Fibroblast of skin of right quadriceps (primary cell): ENCODE results near the gene JRKL.

Experiments used
- DNase-seq: peaks from one replicate; pipeline ENCODE4 v3.0.0-alpha.2; 2013

Gene JRKL

GRCh38 chr11:96389720-96390487, at the start of gene JRKL, which contains the start of gene CCDC82:
JRKL (plus strand) TSS chr11:96390013; CDS start chr11:96390650, 637 bp downstream.
CCDC82 (minus strand) TSS chr11:96389912; CDS start chr11:96384747, 5,165 bp downstream.
- peak; percentile 97 for DNase-seq

GRCh38 chr11:96340555-96340885, 49.3 kb upstream of the JRKL start:
- DNase-seq: no peak

DNA sequence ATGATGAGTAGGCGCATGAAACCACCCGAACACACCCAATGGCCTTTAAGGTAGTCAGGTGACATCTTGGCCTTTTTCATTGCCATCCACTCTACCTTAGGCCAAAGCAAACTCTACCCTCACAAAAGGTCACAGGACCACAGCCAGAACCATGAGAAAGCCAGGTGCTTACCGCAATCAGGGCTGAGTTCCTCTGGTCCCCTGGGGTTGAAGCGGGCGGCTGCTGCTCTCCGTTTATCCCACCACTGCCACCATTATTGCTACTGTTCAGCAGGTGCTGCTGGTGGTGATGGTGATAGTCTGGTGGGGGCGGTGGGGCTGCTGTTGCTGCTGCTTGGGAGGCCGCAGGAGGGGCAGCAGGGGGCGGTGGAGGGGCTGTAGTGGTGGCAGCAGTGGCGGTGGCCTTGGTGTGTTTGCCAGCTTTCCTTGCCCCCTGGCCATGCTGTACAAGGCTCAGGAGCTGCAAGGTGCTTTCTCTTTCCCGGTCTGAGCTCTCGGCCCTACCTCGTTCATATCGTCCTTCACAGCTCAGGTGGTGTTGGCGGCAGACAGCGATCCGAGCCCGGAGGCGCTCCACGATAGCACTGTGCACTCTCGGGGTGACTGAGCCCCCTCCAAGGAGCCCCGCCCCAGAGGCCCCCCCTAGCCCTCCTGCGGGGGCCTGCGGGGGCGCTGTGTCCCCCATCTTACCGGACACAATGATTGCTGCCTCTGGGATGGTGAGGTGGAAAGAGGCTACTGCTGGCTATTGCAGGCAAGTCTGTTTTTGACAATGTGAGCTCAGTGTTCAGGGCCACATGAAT, 48.4 kb upstream of the JRKL start:
- peak; percentile 42 for DNase-seq

DNA sequence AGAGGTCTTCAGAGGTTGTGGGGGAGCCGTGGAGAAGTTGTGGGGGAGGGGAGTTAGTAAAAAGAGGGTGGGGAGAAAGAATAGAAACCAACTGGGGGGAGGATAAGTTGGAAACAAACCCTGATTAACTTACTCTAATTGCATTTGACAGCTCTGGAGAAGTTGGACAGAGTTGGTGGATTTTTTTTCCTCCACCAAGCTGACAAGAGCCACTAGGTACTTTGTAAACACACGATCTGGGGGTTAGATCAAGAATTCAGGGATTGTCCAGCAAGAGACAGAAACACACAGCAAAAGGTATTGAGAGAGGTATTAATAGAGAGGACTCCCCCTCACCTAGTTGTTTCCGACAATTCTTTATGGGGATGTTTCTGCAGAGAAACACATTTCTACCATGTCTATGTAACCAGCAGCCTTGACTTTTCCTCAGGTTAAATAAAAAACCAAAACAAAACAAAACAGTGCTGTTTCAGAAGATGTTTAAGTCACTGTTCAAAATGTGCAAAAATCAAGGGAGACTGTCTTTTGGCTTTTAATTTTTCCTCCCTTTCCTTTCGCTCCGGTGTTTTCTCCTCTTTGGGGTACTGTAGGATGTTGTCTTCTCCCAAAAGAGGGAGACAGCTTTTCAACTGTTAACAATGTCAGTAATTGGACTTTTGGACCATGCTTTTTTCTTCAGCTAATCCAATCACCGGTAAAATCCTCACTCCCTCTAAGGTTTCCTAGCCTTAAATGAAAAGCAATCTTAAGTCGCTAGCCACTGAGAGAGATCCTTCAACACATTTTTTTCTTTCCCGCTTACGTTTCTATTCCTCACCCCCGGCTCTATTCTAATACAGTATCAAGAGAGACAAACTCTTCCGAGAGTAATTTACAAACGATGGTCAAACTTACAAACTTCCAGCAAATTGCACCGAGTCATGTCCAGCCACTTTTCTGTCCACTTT, 47.5 kb upstream of the JRKL start:
- DNase-seq: no peak

GRCh38 chr11:96342961-96343711, 46.7 kb upstream of the JRKL start, which contains the start of gene MAML2:
MAML2 (minus strand) TSS chr11:96343195; CDS start chr11:96341895, 1,300 bp downstream.
- peak; percentile 92 for DNase-seq

- no peak for DNase-seq
These were observed 33.0 kb upstream of the JRKL start for GRCh38 chr11:96356848-96357247.

DNA sequence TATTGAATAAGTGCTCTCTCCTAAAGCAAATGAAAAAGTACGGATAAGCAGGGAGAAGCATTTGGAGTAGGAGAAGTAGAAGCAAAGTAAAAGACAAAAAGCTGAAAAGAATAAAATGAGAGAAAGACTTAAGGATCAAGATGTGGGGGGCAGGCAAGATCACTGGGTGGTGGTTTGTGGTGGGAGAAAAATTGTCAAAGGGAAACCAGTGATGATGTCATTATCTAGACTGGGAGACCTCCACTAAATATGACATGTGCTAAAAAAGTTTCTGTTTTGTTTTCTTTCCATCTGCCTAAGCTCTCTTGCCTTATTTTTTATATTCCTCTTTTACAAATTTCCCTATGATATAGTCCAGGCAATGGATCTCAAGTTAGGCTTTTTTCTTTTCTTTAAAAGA, 32.0 kb upstream of the JRKL start:
- DNase-seq: no peak

GRCh38 chr11:96358321-96358720, 31.5 kb upstream of the JRKL start:
- DNase-seq: no peak

DNA sequence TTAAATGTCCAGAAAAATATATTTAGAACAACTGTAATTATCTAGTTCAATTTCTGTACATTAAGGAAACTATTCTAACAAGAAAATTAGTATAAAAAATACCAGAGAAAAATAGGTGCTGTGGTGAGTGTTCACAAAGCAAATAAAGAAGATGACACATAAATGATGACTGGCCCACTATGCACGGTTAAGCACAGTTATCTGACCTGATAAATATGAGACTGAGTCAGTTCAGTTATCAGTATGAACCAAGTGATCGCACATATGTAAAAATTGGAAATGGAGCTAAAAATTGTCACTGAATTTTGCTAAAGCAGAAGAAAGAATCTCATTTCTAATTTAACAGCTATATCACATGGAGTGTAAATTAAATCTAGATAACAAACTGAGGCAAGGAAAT, 28.0 kb upstream of the JRKL start:
- DNase-seq: no peak

GRCh38 chr11:96365493-96365892, 24.3 kb upstream of the JRKL start:
- no peak for DNase-seq

DNA sequence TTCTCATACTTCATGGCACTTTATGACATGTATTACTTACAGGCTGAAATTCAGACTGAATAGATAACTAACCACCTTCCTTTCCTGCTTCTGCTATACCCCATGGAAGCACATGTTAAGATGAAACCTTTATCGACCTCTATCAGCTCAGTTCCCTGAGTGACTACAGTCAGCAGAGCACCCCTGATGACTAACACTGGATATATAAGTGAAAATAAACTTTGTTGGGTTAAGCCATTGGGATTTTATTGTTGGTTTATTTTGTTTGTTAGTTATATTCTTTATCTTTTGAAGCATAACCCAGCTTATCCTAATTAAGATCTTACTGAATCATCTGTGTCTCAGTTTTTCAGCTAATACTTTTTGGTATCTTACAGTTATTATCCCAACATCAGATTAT, 23.8 kb upstream of the JRKL start:
- DNase-seq: peak; percentile 8

GRCh38 chr11:96367342-96367741, 22.5 kb upstream of the JRKL start:
- no peak for DNase-seq

GRCh38 chr11:96373826-96374225, 16.0 kb upstream of the JRKL start:
- no peak for DNase-seq

DNA sequence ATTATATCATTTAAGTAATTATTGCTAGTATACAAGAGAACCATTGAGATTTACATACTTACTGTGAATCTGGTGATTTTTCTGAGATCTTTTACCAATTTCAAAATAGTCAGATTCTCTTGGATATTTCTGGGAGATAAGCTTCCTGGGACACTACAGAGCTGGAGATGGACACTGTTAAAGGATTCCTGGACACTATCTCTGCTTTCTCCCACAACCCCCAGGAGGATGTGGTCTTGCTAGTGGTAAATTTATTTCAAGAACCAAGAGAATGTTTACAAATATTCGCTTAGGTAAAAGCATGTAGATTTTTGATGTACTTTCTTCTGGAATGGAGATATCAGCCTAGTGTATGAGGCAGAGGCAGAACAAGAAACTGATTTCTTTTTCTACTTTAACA, 13.0 kb upstream of the JRKL start:
- no peak for DNase-seq

DNA sequence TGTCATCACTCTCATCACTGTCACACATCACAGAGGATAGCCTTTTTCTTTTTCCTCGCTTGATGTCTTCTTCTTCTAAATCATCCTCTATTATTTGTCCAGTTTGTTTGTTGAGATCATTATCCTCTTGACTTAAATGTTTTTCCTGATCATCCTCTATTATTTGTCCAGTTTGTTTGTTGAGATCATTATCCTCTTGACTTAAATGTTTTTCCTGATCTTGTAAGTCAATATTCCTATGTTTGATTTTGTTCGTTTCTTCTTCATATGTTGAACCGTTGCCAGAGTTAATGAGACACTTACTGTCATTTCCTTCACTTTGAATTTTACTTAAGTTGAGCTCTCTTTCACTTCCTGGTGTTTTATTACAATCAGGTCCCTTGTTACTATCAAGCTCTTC, 5.7 kb upstream of the JRKL start:
- DNase-seq: no peak

DNA sequence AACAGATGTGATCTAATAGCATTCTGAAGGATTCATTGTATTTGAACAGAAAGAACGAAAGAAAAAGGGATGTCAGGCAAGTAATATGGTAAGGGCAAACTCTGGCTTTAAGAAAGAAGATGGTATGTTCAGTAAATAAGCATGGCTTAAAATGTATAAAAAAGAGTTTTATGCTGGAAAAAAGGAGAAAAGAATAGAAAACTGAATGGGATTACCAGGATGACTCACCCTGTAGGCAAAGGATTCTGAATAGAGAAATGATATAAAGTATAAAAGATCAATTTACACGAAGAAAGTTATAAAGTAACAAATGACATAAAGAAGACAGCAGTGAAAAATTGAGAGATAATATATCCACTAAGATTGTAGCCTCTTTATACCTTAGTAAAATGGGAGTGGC, 4.6 kb upstream of the JRKL start:
- DNase-seq: no peak

- DNase-seq: no peak
These were observed 708 bp upstream of the JRKL start for GRCh38 chr11:96388891-96389719.

DNA sequence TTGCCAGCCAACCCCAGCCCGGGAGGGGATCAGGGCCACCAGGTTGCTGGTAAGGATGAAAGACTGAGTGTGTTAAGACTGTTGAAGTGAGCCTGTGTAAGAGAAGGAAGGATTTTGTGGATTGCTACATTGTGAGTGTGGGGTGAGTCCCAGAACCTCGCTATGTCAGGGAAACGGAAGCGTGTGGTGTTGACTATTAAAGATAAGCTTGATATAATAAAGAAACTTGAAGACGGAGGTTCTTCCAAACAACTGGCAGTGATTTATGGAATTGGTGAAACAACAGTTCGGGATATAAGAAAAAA, 627 bp downstream of the JRKL start:
- DNase-seq: no peak

DNA sequence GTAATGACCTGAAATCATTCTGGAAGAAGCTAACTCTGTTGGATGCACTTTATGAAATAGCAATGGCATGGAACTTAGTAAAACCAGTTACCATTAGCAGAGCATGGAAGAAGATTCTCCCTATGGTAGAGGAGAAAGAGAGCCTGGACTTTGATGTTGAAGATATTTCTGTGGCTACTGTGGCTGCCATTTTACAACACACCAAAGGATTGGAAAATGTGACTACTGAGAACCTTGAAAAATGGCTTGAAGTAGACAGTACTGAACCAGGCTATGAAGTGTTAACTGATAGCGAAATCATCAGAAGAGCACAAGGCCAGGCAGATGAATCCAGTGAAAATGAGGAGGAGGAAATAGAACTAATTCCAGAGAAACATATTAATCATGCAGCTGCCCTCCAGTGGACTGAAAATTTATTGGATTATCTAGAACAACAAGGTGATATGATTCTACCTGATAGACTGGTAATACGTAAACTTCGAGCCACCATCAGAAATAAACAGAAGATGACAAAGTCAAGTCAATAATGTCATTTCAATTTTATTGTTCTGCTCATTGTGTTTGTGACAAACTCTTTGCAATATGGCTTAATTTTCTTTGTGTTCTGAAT, 2.0 kb downstream of the JRKL start:
- DNase-seq: peak; percentile 2

DNA sequence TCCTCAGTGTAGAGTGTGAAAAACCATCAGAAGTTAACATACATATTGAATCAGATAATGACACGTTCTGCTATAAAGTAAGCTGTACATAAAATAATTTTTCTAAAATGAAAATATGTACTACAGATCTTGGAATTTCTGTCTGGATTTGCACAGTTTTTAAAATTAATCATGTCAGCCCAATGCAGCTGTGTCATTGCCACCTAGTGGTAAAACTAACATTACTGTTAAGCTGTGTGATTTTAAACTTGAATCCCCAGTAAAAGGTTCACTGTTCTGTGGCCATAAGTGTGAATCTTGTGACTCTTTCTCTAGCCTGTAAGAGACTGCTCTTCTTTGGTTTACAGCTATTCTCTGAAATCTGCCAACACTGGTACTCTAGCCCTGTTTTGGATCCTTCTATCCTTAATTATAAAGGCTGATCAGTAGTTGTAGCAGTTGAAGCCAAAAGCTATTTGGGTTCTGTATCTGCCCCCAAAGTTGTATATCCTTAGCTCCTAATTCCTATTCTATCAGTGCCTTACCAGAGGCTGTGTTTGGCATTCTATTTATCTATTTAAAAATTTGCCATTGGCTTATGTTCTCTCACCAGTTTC, 4.0 kb downstream of the JRKL start:
- peak; percentile 46 for DNase-seq

GRCh38 chr11:96394773-96395172, 5.0 kb downstream of the JRKL start:
- DNase-seq: no peak
